Stimulated activated CD8-positive, alpha-beta memory T cell treated with anti-CD3 and anti-CD28 coated beads, Interleukin-7, amount 100 ng/mL, for 48 hours (primary cell): ENCODE measurements around the gene BCL7B.
"Not testable (repeated sequence)": the region's sequence is repeated elsewhere in the genome, so short reads cannot be mapped to it uniquely, and the experiment has no call there.

ENCODE experiments used
- DNase-seq, 2 donors: peaks; one replicate each; pipeline ENCODE4 v3.0.0-alpha.2; 2020; ENCODE audit warnings: low read depth in 1 of 2; ENCODE audit errors: extremely low read depth in 1 of 2

Gene BCL7B

GRCh38 chr7:73557397-73558257, at the start of gene BCL7B:
TSS of gene BCL7B (minus strand) at chr7:73557690. CDS start at chr7:73557578, 112 bp downstream.
- peak; percentile 32 to 65 for DNase-seq

GRCh38 chr7:73605601-73606220, 48.2 kb upstream of the BCL7B start:
- DNase-seq = no peak

GRCh38 chr7:73602721-73603651, 45.5 kb upstream of the BCL7B start:
- DNase-seq = no peak

GRCh38 chr7:73599916-73600315, 42.4 kb upstream of the BCL7B start:
- DNase-seq = no peak

GRCh38 chr7:73599151-73599882, 41.8 kb upstream of the BCL7B start:
- no peak for DNase-seq

GRCh38 chr7:73597978-73598782, 40.7 kb upstream of the BCL7B start:
- DNase-seq = no peak

GRCh38 chr7:73596191-73597065, 38.9 kb upstream of the BCL7B start:
- DNase-seq = no peak

- DNase-seq = no peak
Observed at GRCh38 chr7:73595358-73595757, 37.9 kb upstream of the BCL7B start.

- DNase-seq = no peak
Observed at GRCh38 chr7:73593207-73594045, 35.9 kb upstream of the BCL7B start.

- no peak for DNase-seq
Observed at GRCh38 chr7:73586911-73587310, 29.4 kb upstream of the BCL7B start.

GRCh38 chr7:73585196-73585595, 27.7 kb upstream of the BCL7B start:
- no peak for DNase-seq

GRCh38 chr7:73582664-73583202, 25.2 kb upstream of the BCL7B start:
- DNase-seq = no peak

- DNase-seq = not testable (repeated sequence)
Observed at GRCh38 chr7:73581006-73581405, 23.5 kb upstream of the BCL7B start.

GRCh38 chr7:73578342-73579128, 21.0 kb upstream of the BCL7B start, which contains the start of gene TBL2:
TSS of gene TBL2 (minus strand) at chr7:73578579. CDS start at chr7:73578549, 30 bp downstream.
- peak; percentile 98 for DNase-seq

GRCh38 chr7:73577627-73578341, 20.3 kb upstream of the BCL7B start:
- no peak for DNase-seq

- DNase-seq = no peak
Observed at GRCh38 chr7:73573791-73574190, 16.3 kb upstream of the BCL7B start.
